Measurements from ENCODE around the gene NUDT3. TPM values are rescaled to one million over a fixed set of nuclear protein-coding genes. Genes with fewer than 3 reads are reported as not detected.

NUDT3 gene
- total RNA-seq, 1 experiment from 2014 or later, result 25.2 TPM

DNA sequence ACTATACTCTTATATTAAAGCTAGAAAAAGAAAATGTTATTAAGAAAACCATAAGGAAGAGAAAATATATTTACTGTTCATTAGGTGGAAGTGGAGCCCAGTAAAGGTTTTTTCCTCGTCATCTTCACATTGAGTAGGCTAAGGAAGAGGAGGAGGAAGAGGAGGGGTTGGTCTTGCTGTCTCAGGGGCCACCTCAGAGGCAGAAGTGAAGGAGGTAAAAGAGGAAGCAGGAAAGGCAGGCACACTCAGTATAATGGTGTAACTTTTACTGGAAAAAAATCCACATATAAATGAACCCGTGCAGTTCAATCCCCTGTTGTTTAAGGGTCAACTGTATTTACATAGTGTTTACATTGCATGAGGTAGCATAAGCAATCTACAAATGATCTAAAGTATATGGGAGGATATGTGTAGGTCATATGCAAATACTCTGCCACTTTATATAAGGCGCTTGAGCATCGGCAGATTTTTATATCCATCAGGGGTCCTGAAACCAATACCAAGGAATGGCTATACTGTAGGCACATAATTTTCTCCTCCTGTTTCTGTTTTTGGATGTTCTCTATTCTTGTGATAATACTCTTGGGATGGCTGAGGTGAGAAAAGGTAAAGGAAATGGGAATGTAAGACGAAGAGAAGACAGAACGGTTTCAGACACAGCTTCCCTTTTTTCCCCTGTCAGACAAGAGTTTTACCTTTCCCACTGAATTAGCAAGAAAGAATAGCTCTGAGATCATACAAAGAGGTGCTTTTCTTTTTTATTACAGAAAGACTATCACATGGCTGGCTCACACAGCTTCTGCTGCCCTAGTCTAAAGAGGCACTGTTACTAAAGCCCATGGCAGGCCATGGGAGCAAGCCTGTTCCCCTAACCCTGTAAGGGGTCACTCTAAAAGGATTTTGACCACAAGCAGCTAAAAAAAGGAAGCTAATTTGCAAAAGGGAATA is 59.9 kb downstream of the NUDT3 start:
- no peaks in the 10 kb centered on the region; the same call in 1 of the 2 replicates for H4K20me1 ChIP-seq (ENCODE audit: insufficient read depth)
- no peaks in the 10 kb centered on the region for H3K9me2 ChIP-seq (ENCODE audit: insufficient read depth)
- DNase-seq (ENCODE audit: low read depth, low spot score), result no peak
- TF ChIP-seq CEBPB (IDR thresholded peaks at IDR 0.05; ENCODE audit: low read depth) (no peak), POLR2AphosphoS5 (IDR thresholded peaks at IDR 0.05; ENCODE audit: low read depth, low read length) (no peak), EGR1 (IDR thresholded peaks at IDR 0.05; ENCODE audit: low read depth) (no peak), ZFX (IDR thresholded peaks at IDR 0.05) (no peak), ZNF274 (IDR thresholded peaks at IDR 0.05; ENCODE audit: low read depth, low read length) (no peak), EZH2phosphoT487 (IDR thresholded peaks at IDR 0.05; ENCODE audit: borderline replicate concordance) (no peak), POLR2A (IDR thresholded peaks at IDR 0.05; ENCODE audit: borderline replicate concordance, extremely low read depth, insufficient read depth, insufficient read length) (no peak), RAD21 (IDR thresholded peaks at IDR 0.05; ENCODE audit: low read depth) (no peak), CBX3 (IDR thresholded peaks at IDR 0.05; ENCODE audit: low read depth) (no peak), TCF7L2 (IDR thresholded peaks at IDR 0.05; ENCODE audit: borderline replicate concordance, extremely low read depth, insufficient read depth, insufficient read length) (no peak), FOSL1 (IDR thresholded peaks at IDR 0.05; ENCODE audit: low read depth) (no peak), YY1 (IDR thresholded peaks at IDR 0.05; ENCODE audit: extremely low read depth, insufficient replicate concordance, low read depth, low read length) (no peak), ELF1 (IDR thresholded peaks at IDR 0.05; ENCODE audit: borderline replicate concordance, low read depth) (no peak), SP1 (IDR thresholded peaks at IDR 0.05; ENCODE audit: low read depth) (no peak), EZH2 (IDR thresholded peaks at IDR 0.05) (no peak), SRF (IDR thresholded peaks at IDR 0.05; ENCODE audit: low read depth) (no peak)
- TF ChIP-seq, protein P1, sequence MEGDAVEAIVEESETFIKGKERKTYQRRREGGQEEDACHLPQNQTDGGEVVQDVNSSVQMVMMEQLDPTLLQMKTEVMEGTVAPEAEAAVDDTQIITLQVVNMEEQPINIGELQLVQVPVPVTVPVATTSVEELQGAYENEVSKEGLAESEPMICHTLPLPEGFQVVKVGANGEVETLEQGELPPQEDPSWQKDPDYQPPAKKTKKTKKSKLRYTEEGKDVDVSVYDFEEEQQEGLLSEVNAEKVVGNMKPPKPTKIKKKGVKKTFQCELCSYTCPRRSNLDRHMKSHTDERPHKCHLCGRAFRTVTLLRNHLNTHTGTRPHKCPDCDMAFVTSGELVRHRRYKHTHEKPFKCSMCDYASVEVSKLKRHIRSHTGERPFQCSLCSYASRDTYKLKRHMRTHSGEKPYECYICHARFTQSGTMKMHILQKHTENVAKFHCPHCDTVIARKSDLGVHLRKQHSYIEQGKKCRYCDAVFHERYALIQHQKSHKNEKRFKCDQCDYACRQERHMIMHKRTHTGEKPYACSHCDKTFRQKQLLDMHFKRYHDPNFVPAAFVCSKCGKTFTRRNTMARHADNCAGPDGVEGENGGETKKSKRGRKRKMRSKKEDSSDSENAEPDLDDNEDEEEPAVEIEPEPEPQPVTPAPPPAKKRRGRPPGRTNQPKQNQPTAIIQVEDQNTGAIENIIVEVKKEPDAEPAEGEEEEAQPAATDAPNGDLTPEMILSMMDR (IDR thresholded peaks at IDR 0.05 in 2 of 3, conservative IDR thresholded peaks at IDR 0.05 in 1 of 3; ENCODE audit: borderline replicate concordance in 1 of 3, insufficient read depth in 1 of 3, low read depth in 2 of 3, low read length in 2 of 3), result no peak
- TF ChIP-seq, protein P2, sequence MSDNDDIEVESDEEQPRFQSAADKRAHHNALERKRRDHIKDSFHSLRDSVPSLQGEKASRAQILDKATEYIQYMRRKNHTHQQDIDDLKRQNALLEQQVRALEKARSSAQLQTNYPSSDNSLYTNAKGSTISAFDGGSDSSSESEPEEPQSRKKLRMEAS (IDR thresholded peaks at IDR 0.05), result no peak
- TF ChIP-seq, protein P3, sequence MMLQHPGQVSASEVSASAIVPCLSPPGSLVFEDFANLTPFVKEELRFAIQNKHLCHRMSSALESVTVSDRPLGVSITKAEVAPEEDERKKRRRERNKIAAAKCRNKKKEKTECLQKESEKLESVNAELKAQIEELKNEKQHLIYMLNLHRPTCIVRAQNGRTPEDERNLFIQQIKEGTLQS (IDR thresholded peaks at IDR 0.05), result no peak
- TF ChIP-seq, protein P4, sequence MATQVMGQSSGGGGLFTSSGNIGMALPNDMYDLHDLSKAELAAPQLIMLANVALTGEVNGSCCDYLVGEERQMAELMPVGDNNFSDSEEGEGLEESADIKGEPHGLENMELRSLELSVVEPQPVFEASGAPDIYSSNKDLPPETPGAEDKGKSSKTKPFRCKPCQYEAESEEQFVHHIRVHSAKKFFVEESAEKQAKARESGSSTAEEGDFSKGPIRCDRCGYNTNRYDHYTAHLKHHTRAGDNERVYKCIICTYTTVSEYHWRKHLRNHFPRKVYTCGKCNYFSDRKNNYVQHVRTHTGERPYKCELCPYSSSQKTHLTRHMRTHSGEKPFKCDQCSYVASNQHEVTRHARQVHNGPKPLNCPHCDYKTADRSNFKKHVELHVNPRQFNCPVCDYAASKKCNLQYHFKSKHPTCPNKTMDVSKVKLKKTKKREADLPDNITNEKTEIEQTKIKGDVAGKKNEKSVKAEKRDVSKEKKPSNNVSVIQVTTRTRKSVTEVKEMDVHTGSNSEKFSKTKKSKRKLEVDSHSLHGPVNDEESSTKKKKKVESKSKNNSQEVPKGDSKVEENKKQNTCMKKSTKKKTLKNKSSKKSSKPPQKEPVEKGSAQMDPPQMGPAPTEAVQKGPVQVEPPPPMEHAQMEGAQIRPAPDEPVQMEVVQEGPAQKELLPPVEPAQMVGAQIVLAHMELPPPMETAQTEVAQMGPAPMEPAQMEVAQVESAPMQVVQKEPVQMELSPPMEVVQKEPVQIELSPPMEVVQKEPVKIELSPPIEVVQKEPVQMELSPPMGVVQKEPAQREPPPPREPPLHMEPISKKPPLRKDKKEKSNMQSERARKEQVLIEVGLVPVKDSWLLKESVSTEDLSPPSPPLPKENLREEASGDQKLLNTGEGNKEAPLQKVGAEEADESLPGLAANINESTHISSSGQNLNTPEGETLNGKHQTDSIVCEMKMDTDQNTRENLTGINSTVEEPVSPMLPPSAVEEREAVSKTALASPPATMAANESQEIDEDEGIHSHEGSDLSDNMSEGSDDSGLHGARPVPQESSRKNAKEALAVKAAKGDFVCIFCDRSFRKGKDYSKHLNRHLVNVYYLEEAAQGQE (IDR thresholded peaks at IDR 0.05; ENCODE audit: low read depth), result no peak
- H3K4me3 ChIP-seq (replicated peaks in 1 of 2; ENCODE audit: low read depth in 1 of 2, low read length in 2 of 2), result no peak overlapping the region
- H3K9me3 ChIP-seq (ENCODE audit: control insufficient read depth in 1 of 2, insufficient read depth in 1 of 2, low read depth in 1 of 2, low read length in 2 of 2), result no peaks in the 10 kb centered on the region
- H2AFZ ChIP-seq (ENCODE audit: low read depth, low read length, poor library complexity, severe bottlenecking), result no peak overlapping the region
- intact Hi-C loops (cut with micrococcal nuclease), result no loop called here
- CTCF ChIA-PET, result no interaction called here
- H3K4me2 ChIP-seq (ENCODE audit: low read length), result no peak overlapping the region
- no peak overlapping the region for H3K27ac ChIP-seq (ENCODE audit: low read depth, low read length)
- H3K79me2 ChIP-seq (ENCODE audit: insufficient read depth, low read length), result peaks cover 18% of the 10 kb centered on the region
- RAD21 ChIA-PET (ENCODE audit: low non-redundant PET in 1 of 2, low total read pairs in 2 of 2, uncharacterized antibody in 2 of 2, unreplicated experiment in 2 of 2), result no interaction called here
- H3K9ac ChIP-seq (ENCODE audit: low read length), result no peak overlapping the region
- no peak for ATAC-seq
- H3K27me3 ChIP-seq (ENCODE audit: insufficient read depth, low read length), result no peaks in the 10 kb centered on the region
- POLR2A ChIA-PET, result no interaction called here
- peaks cover 0 to 4% of the 10 kb centered on the region in 2 experiments; a peak in 2 of 4 replicates for H3K4me1 ChIP-seq (ENCODE audit: control insufficient read depth in 1 of 2, insufficient read depth in 2 of 2, low read length in 2 of 2)
- 0 out of 4 replicates have a peak, but pooled peaks cover 0 to 7% of the 10 kb centered on the region in 2 experiments for H3K36me3 ChIP-seq (ENCODE audit: control insufficient read depth in 1 of 2, insufficient read depth in 2 of 2, low read length in 2 of 2)
- no TSS peak for BruUV-seq (replicated peaks)

Data from HCT116 (cell line).